Measurements from ENCODE around the gene OSR1. TPM values are rescaled to one million over a fixed set of nuclear protein-coding genes. Genes with fewer than 3 reads are reported as not detected.

Gene OSR1
- total and polyA plus RNA-seq, 4 donors: 0.14 to 0.70 (median 0.17) TPM; not detected in 1

DNA sequence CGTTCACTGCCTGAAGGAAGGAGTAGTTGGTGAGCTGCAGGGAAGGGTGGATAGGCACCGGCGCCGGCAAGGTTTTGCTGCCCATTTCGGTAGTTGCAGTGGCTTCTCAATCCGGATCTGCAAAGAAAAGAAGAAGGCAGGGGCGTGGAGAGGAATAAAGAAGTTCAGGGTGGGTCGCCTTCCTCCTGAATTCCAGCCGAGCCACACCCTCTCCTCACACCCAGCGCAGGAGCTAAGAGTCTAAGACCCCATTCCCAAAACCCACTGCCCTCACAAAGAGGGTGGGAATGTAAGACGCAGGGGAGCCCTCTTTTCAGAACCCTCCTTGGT lies 4.7 kb downstream of the OSR1 start:
- no peak overlapping the region for H3K27ac ChIP-seq (ENCODE audit: low read depth in 1 of 2, low read length in 2 of 2)
- peaks cover 12 to 47% (median 31%) of the 10 kb centered on the region in 4 donors for H3K4me1 ChIP-seq (ENCODE audit: control insufficient read depth in 4 of 4, insufficient read depth in 4 of 4, low read length in 3 of 4)
- WGBS: 29% methylated on average over 11 of the region's 11 CpGs
- no peak overlapping the region for H3K4me3 ChIP-seq (ENCODE audit: low read depth in 1 of 3, low read length in 3 of 3)
- H3K27me3 ChIP-seq (ENCODE audit: control insufficient read depth in 4 of 4, insufficient read depth in 4 of 4, low read length in 3 of 4): peaks cover 6 to 30% (median 18%) of the 10 kb centered on the region in 4 donors
- DNase-seq (ENCODE audit: low spot score): no peak
- H3K9ac ChIP-seq (ENCODE audit: low read depth in 1 of 2, low read length in 2 of 2): no peak overlapping the region
- no peak for TF ChIP-seq YY1 (IDR thresholded peaks at IDR 0.05)
- no peak for TF ChIP-seq HNF4G (IDR thresholded peaks at IDR 0.05)
- no peak for TF ChIP-seq FOXA2 (IDR thresholded peaks at IDR 0.05)
- no peak for TF ChIP-seq TAF1 (conservative IDR thresholded peaks at IDR 0.05)
- no peak for TF ChIP-seq GABPA (IDR thresholded peaks at IDR 0.05 in 1 of 2, conservative IDR thresholded peaks at IDR 0.05 in 1 of 2)
- TF ChIP-seq, protein P1, sequence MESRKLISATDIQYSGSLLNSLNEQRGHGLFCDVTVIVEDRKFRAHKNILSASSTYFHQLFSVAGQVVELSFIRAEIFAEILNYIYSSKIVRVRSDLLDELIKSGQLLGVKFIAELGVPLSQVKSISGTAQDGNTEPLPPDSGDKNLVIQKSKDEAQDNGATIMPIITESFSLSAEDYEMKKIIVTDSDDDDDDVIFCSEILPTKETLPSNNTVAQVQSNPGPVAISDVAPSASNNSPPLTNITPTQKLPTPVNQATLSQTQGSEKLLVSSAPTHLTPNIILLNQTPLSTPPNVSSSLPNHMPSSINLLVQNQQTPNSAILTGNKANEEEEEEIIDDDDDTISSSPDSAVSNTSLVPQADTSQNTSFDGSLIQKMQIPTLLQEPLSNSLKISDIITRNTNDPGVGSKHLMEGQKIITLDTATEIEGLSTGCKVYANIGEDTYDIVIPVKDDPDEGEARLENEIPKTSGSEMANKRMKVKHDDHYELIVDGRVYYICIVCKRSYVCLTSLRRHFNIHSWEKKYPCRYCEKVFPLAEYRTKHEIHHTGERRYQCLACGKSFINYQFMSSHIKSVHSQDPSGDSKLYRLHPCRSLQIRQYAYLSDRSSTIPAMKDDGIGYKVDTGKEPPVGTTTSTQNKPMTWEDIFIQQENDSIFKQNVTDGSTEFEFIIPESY (IDR thresholded peaks at IDR 0.05): no peak
- TF ChIP-seq SP1 (IDR thresholded peaks at IDR 0.05): no peak
- no peak for TF ChIP-seq RXRA (IDR thresholded peaks at IDR 0.05)
- no peak for TF ChIP-seq FOXA1 (IDR thresholded peaks at IDR 0.05)
- TF ChIP-seq, protein P2, sequence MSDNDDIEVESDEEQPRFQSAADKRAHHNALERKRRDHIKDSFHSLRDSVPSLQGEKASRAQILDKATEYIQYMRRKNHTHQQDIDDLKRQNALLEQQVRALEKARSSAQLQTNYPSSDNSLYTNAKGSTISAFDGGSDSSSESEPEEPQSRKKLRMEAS (IDR thresholded peaks at IDR 0.05): no peak
- TF ChIP-seq EGR1 (IDR thresholded peaks at IDR 0.05; ENCODE audit: low read depth in 2 of 2): no peak
- TF ChIP-seq, protein P3, sequence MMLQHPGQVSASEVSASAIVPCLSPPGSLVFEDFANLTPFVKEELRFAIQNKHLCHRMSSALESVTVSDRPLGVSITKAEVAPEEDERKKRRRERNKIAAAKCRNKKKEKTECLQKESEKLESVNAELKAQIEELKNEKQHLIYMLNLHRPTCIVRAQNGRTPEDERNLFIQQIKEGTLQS (IDR thresholded peaks at IDR 0.05): no peak
- TF ChIP-seq, protein P4, sequence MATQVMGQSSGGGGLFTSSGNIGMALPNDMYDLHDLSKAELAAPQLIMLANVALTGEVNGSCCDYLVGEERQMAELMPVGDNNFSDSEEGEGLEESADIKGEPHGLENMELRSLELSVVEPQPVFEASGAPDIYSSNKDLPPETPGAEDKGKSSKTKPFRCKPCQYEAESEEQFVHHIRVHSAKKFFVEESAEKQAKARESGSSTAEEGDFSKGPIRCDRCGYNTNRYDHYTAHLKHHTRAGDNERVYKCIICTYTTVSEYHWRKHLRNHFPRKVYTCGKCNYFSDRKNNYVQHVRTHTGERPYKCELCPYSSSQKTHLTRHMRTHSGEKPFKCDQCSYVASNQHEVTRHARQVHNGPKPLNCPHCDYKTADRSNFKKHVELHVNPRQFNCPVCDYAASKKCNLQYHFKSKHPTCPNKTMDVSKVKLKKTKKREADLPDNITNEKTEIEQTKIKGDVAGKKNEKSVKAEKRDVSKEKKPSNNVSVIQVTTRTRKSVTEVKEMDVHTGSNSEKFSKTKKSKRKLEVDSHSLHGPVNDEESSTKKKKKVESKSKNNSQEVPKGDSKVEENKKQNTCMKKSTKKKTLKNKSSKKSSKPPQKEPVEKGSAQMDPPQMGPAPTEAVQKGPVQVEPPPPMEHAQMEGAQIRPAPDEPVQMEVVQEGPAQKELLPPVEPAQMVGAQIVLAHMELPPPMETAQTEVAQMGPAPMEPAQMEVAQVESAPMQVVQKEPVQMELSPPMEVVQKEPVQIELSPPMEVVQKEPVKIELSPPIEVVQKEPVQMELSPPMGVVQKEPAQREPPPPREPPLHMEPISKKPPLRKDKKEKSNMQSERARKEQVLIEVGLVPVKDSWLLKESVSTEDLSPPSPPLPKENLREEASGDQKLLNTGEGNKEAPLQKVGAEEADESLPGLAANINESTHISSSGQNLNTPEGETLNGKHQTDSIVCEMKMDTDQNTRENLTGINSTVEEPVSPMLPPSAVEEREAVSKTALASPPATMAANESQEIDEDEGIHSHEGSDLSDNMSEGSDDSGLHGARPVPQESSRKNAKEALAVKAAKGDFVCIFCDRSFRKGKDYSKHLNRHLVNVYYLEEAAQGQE (IDR thresholded peaks at IDR 0.05): no peak
- no peaks in the 10 kb centered on the region for H3K36me3 ChIP-seq (ENCODE audit: control insufficient read depth in 4 of 4, insufficient read depth in 3 of 4, low read depth in 1 of 4, low read length in 3 of 4)
- H3K9me3 ChIP-seq (ENCODE audit: control insufficient read depth in 4 of 4, low read length in 3 of 4): no peaks in the 10 kb centered on the region

DNA sequence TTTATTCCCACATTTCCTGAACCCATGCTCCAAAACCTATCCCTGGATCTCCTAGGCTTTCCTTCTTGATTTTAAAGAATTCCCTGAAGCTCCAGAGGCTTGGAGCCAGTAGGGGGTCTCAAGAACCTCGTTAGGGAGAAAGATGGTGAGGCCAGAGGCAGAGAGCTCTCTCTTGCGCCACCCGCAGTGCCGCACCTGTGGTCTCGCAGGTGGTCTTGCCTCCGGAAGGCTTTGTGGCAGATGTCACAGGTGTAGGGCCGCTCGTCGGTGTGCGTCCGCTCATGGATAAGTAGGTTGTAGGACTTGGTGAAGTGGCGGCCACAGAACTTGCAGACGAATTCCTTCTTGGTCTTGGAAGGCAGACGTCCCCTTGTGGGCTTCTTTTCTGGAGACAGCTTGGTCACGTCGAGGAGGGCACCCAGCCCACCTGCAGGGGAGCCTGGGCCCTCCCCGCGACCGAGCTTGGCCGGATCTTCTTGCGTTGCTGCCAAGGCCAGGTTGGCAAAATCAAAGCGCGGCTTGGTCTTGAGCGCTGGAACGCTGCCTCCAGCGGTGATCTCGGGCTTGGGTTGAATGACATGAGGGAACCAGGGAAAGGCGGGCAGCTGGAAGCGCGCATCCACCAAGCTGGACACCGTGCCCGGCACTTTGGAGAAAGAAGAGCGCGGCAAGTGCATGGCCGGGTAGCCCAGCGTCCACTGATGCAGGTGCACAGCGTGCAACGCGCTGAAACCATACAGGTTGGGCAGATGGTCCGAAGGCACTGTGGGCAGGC lies 5.3 kb downstream of the OSR1 start:
- H3K36me3 ChIP-seq (ENCODE audit: control insufficient read depth in 4 of 4, insufficient read depth in 3 of 4, low read depth in 1 of 4, low read length in 3 of 4): no peaks in the 10 kb centered on the region
- H3K4me3 ChIP-seq (ENCODE audit: low read depth in 1 of 3, low read length in 3 of 3): no peak overlapping the region
- H3K4me1 ChIP-seq (ENCODE audit: control insufficient read depth in 4 of 4, insufficient read depth in 4 of 4, low read length in 3 of 4): peaks cover 11 to 42% (median 29%) of the 10 kb centered on the region in 4 donors
- H3K27ac ChIP-seq (ENCODE audit: low read depth in 1 of 2, low read length in 2 of 2): no peak overlapping the region
- peaks cover 6 to 30% (median 18%) of the 10 kb centered on the region in 4 donors for H3K27me3 ChIP-seq (ENCODE audit: control insufficient read depth in 4 of 4, insufficient read depth in 4 of 4, low read length in 3 of 4)
- H3K9ac ChIP-seq (ENCODE audit: low read depth in 1 of 2, low read length in 2 of 2): no peak overlapping the region
- no peaks in the 10 kb centered on the region for H3K9me3 ChIP-seq (ENCODE audit: control insufficient read depth in 4 of 4, low read length in 3 of 4)
- no peak for DNase-seq (ENCODE audit: low spot score)
- 31% methylated on average over 40 of the region's 40 CpGs for WGBS
- TF ChIP-seq GABPA (IDR thresholded peaks at IDR 0.05 in 1 of 2, conservative IDR thresholded peaks at IDR 0.05 in 1 of 2) (no peak), FOXA2 (IDR thresholded peaks at IDR 0.05) (no peak), FOXA1 (IDR thresholded peaks at IDR 0.05) (no peak), HNF4A (conservative IDR thresholded peaks at IDR 0.05) (no peak), NR2F2 (IDR thresholded peaks at IDR 0.05) (no peak), TAF1 (conservative IDR thresholded peaks at IDR 0.05) (no peak), YY1 (IDR thresholded peaks at IDR 0.05) (no peak), SP1 (IDR thresholded peaks at IDR 0.05) (no peak)
- TF ChIP-seq, protein P3 (IDR thresholded peaks at IDR 0.05): no peak
- TF ChIP-seq, protein P2 (IDR thresholded peaks at IDR 0.05): no peak
- TF ChIP-seq, protein P5, sequence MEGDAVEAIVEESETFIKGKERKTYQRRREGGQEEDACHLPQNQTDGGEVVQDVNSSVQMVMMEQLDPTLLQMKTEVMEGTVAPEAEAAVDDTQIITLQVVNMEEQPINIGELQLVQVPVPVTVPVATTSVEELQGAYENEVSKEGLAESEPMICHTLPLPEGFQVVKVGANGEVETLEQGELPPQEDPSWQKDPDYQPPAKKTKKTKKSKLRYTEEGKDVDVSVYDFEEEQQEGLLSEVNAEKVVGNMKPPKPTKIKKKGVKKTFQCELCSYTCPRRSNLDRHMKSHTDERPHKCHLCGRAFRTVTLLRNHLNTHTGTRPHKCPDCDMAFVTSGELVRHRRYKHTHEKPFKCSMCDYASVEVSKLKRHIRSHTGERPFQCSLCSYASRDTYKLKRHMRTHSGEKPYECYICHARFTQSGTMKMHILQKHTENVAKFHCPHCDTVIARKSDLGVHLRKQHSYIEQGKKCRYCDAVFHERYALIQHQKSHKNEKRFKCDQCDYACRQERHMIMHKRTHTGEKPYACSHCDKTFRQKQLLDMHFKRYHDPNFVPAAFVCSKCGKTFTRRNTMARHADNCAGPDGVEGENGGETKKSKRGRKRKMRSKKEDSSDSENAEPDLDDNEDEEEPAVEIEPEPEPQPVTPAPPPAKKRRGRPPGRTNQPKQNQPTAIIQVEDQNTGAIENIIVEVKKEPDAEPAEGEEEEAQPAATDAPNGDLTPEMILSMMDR (IDR thresholded peaks at IDR 0.05; ENCODE audit: low read depth, low read length, missing input control): no peak
- TF ChIP-seq, protein P4 (IDR thresholded peaks at IDR 0.05): no peak
